Umbilical cord (tissue), 1 donor: ENCODE results near the gene GSS. TPM values are rescaled to one million over a fixed set of nuclear protein-coding genes. Genes with fewer than 3 reads are reported as not detected.

ENCODE experiments used
- total RNA-seq: library from RNA; depleted of rRNA; stranded (reverse); fragments of >200 nt; gene quantifications from one replicate; pipeline ENCODE4 v1.2.3, GENCODE V29; 2014; ENCODE audit warnings: low replicate concordance; ENCODE audit not compliant: insufficient read depth

GSS gene
- total RNA-seq, 1 donor from 2014 or later = 39.5 TPM

Other genes starting within 250 kb of the GSS start
- gene NCOA6, start 130.2 kb downstream of the GSS start, total RNA-seq = 10.8 TPM
- gene GGT7, start 83.0 kb downstream of the GSS start, total RNA-seq = 10.4 TPM
- gene ACSS2, start 79.2 kb downstream of the GSS start, total RNA-seq = 49.1 TPM
- gene MYH7B, start 62 bp upstream of the GSS start, total RNA-seq = not detected
- 49.4 TPM for gene TRPC4AP, start 137.0 kb upstream of the GSS start, total RNA-seq
- gene EDEM2, start 191.5 kb upstream of the GSS start, total RNA-seq = 14.2 TPM
- gene PROCR, start 216.3 kb upstream of the GSS start, total RNA-seq = 44.5 TPM